ENCODE data around the gene DNTT. TPM values are rescaled to one million over a fixed set of nuclear protein-coding genes. Genes with fewer than 3 reads are reported as not detected.

The DNTT gene
- total RNA-seq, 2 experiments from 2014 or later = 0.16 to 0.32 TPM

DNA sequence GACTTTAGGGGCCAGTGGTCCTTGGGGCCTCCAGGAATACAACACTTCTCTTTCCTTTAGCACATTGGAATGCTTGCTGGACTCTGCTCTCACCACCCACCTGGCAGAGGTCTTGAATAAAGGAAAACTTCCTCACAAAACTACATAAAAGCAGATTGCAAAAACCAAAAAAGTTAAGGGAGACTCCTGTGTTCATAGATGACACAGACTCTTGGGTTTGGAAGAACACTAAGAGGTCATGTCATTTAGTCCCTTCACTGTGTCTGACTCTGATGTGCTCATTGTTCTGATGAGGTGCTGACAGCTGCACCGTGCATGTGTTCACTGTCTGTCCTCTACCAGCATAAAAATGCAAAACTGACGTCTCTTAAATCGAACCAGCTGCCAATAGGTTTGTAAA lies 44.2 kb upstream of the DNTT start:
- intact Hi-C loops (cut with micrococcal nuclease; ENCODE audit: unreplicated experiment) = no loop called here
- Histone ChIP-seq H3K4me1 (ENCODE audit: insufficient read depth, low read length, poor library complexity, severe bottlenecking) (peaks cover 97% of the 10 kb centered on the region), H2AFZ (ENCODE audit: low read length) (no peak overlapping the region), H3K9me3 (ENCODE audit: low read length) (no peaks in the 10 kb centered on the region), H3K27ac (ENCODE audit: low read depth, low read length, poor library complexity, severe bottlenecking) (peak overlapping the region; percentile 26), H4K20me1 (ENCODE audit: insufficient read depth, low read length) (peaks cover 18% of the 10 kb centered on the region; the same call in 1 of the 2 replicates), H3K79me2 (ENCODE audit: insufficient read depth, low read depth, low read length) (peaks cover 100% of the 10 kb centered on the region), H3K4me2 (ENCODE audit: low read length) (peak overlapping the region; percentile 55), H3K4me3 (ENCODE audit: low read depth, low read length, poor library complexity, severe bottlenecking) (no peak overlapping the region), H3K9me2 (ENCODE audit: insufficient read depth, low read length) (no peaks in the 10 kb centered on the region), H3K36me3 (ENCODE audit: insufficient read depth, low read length) (peaks cover 95% of the 10 kb centered on the region)
- DNase-seq (ENCODE audit: low spot score) = peak; percentile 44
- CTCF ChIA-PET (ENCODE audit: unreplicated experiment) = no interaction called here
- POLR2A ChIA-PET = interaction anchor here (0.6 to 5.1 kb wide), 3 partner anchors 9 to 21 kb away, joined by 3 to 44 read pairs (median 3); partner anchors contain the start of gene BLNK
- BruUV-seq (replicated peaks) = no TSS peak
- no peak for TF ChIP-seq EZH2phosphoT487 (IDR thresholded peaks at IDR 0.05; ENCODE audit: borderline replicate concordance, low read depth, low read length)
- no peak for TF ChIP-seq CTCF (conservative IDR thresholded peaks at IDR 0.05; ENCODE audit: low read length)

DNA sequence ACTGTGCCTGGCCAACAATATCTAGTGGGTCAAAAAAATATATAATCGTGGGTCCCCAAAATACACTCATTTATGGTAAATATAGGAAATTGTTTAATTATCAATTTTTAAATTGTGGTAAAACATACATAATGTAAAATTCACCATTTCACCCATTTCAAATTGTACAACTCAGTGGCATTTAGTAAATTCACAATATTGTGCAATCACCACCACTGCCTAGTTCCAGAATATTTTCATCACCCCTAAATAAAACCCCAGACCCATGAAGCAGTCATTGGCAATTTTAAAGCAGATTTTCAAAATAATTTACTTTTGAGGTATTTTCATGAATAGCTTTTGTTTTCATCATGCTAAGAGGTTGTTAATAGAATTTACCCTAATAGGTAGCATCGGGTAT lies 43.1 kb upstream of the DNTT start:
- Histone ChIP-seq H3K4me2 (ENCODE audit: low read length) (peak overlapping the region; percentile 55), H3K9me3 (ENCODE audit: low read length) (no peaks in the 10 kb centered on the region), H3K36me3 (ENCODE audit: insufficient read depth, low read length) (peaks cover 95% of the 10 kb centered on the region), H3K4me1 (ENCODE audit: insufficient read depth, low read length, poor library complexity, severe bottlenecking) (peaks cover 98% of the 10 kb centered on the region), H3K79me2 (ENCODE audit: insufficient read depth, low read depth, low read length) (peaks cover 100% of the 10 kb centered on the region), H3K9me2 (ENCODE audit: insufficient read depth, low read length) (no peaks in the 10 kb centered on the region), H2AFZ (ENCODE audit: low read length) (no peak overlapping the region), H3K4me3 (ENCODE audit: low read depth, low read length, poor library complexity, severe bottlenecking) (no peak overlapping the region), H3K27ac (ENCODE audit: low read depth, low read length, poor library complexity, severe bottlenecking) (no peak overlapping the region), H4K20me1 (ENCODE audit: insufficient read depth, low read length) (peaks cover 25% of the 10 kb centered on the region; the same call in 1 of the 2 replicates)
- BruUV-seq (replicated peaks) = no TSS peak
- no peak for DNase-seq (ENCODE audit: low spot score)
- intact Hi-C loops (cut with micrococcal nuclease; ENCODE audit: unreplicated experiment) = no loop called here
- TF ChIP-seq EZH2phosphoT487 (IDR thresholded peaks at IDR 0.05; ENCODE audit: borderline replicate concordance, low read depth, low read length) (no peak), CTCF (conservative IDR thresholded peaks at IDR 0.05; ENCODE audit: low read length) (no peak)
- POLR2A ChIA-PET = interaction anchor here (0.6 to 5.1 kb wide), 5 partner anchors 10 to 477 kb away, joined by 3 to 44 read pairs (median 5); partner anchors contain the start of gene BLNK
- CTCF ChIA-PET (ENCODE audit: unreplicated experiment) = interaction anchor here (0.7 to 1.9 kb wide), 3 partner anchors 9 to 31 kb away, joined by 4 to 5 read pairs (median 5); no protein-coding TSS in a partner anchor

DNA sequence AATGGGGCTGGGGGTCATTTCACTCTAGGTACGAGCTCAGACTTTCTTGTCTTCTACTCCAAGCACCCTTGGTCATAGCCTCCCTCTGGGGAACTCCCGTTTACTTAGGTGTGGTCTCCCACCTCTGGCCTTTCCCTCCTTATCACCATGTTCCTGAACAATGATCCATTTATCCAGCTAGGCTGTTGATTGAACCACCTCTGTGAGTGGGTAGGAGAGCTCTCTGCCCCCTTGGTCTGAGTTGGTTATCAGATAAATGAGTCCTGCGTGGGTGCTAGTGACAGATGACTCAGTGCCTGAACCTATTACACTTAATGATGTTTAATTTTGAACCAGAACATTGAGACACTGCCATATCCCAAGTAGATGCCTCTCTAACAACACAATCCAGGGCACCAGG lies 42.3 kb upstream of the DNTT start:
- peaks cover 97% of the 10 kb centered on the region for H3K36me3 ChIP-seq (ENCODE audit: insufficient read depth, low read length)
- intact Hi-C loops (cut with micrococcal nuclease; ENCODE audit: unreplicated experiment) = no loop called here
- no peak overlapping the region for H2AFZ ChIP-seq (ENCODE audit: low read length)
- CTCF ChIA-PET (ENCODE audit: unreplicated experiment) = interaction anchor here (1.3 to 1.9 kb wide), 2 partner anchors 29 to 31 kb away, joined by 5 read pairs; no protein-coding TSS in a partner anchor
- BruUV-seq (replicated peaks) = no TSS peak
- no peaks in the 10 kb centered on the region for H3K9me3 ChIP-seq (ENCODE audit: low read length)
- H4K20me1 ChIP-seq (ENCODE audit: insufficient read depth, low read length) = peaks cover 28% of the 10 kb centered on the region; the same call in 1 of the 2 replicates
- DNase-seq (ENCODE audit: low spot score) = no peak
- H3K9me2 ChIP-seq (ENCODE audit: insufficient read depth, low read length) = no peaks in the 10 kb centered on the region
- POLR2A ChIA-PET = interaction anchor here (0.9 to 5.1 kb wide), 7 partner anchors 9 to 37 kb away, joined by 3 to 44 read pairs (median 5); partner anchors contain the start of gene BLNK
- H3K4me1 ChIP-seq (ENCODE audit: insufficient read depth, low read length, poor library complexity, severe bottlenecking) = peaks cover 100% of the 10 kb centered on the region
- no peak overlapping the region for H3K4me3 ChIP-seq (ENCODE audit: low read depth, low read length, poor library complexity, severe bottlenecking)
- H3K27ac ChIP-seq (ENCODE audit: low read depth, low read length, poor library complexity, severe bottlenecking) = peak overlapping the region; percentile 23
- peak overlapping the region; percentile 50 for H3K4me2 ChIP-seq (ENCODE audit: low read length)
- H3K79me2 ChIP-seq (ENCODE audit: insufficient read depth, low read depth, low read length) = peaks cover 100% of the 10 kb centered on the region
- TF ChIP-seq CTCF (conservative IDR thresholded peaks at IDR 0.05; ENCODE audit: low read length) = no peak
- no peak for TF ChIP-seq EZH2phosphoT487 (IDR thresholded peaks at IDR 0.05; ENCODE audit: borderline replicate concordance, low read depth, low read length)

All from OCI-LY7 (cell line).